HG02938 (cell line): Measurements from ENCODE around the gene DPP8.
"Not testable (repeated sequence)": the region's sequence is repeated elsewhere in the genome, so short reads cannot be mapped to it uniquely, and the experiment has no call there.

Experiments
- ATAC-seq: cut with Tn5 transposase; IDR thresholded peaks from one replicate; pipeline ENCODE4 v1.9.1; 2021; ENCODE audit warnings: mild to moderate bottlenecking, moderate library complexity; ENCODE audit not compliant: unreplicated experiment

The DPP8 gene

GRCh38 chr15:65406424-65407000, 111.0 kb downstream of the DPP8 start:
- no peak for ATAC-seq

- ATAC-seq: no peak
Observed at GRCh38 chr15:65405791-65406423, 111.6 kb downstream of the DPP8 start.

- ATAC-seq: no peak
Observed at GRCh38 chr15:65404186-65404872, 113.2 kb downstream of the DPP8 start.

GRCh38 chr15:65402961-65403360, 114.5 kb downstream of the DPP8 start:
- no peak for ATAC-seq

- ATAC-seq: no peak
Observed at GRCh38 chr15:65401611-65402240, 115.8 kb downstream of the DPP8 start.

GRCh38 chr15:65400760-65401610, 116.5 kb downstream of the DPP8 start:
- ATAC-seq: no peak

GRCh38 chr15:65399997-65400396, 117.5 kb downstream of the DPP8 start:
- ATAC-seq: no peak

GRCh38 chr15:65399001-65399706, 118.3 kb downstream of the DPP8 start:
- ATAC-seq: no peak

GRCh38 chr15:65398486-65398885, 119.0 kb downstream of the DPP8 start:
- ATAC-seq: not testable (repeated sequence)

GRCh38 chr15:65396965-65397317, 120.5 kb downstream of the DPP8 start:
- no peak for ATAC-seq

- ATAC-seq: no peak
Observed at GRCh38 chr15:65396283-65396964, 121.1 kb downstream of the DPP8 start.

GRCh38 chr15:65395567-65396202, 121.8 kb downstream of the DPP8 start:
- ATAC-seq: no peak

- no peak for ATAC-seq
Observed at GRCh38 chr15:65394936-65395335, 122.6 kb downstream of the DPP8 start.

- no peak for ATAC-seq
Observed at GRCh38 chr15:65394280-65394789, 123.2 kb downstream of the DPP8 start.

GRCh38 chr15:65393557-65393956, 123.9 kb downstream of the DPP8 start:
- ATAC-seq: no peak

GRCh38 chr15:65393091-65393490, 124.4 kb downstream of the DPP8 start:
- ATAC-seq: no peak
